ENCODE results near the gene CHADL. TPM values are rescaled to one million over a fixed set of nuclear protein-coding genes. Genes with fewer than 3 reads are reported as not detected.

Gene CHADL
- total and polyA plus RNA-seq, 2 experiments from 2014 or later = 1.8 to 3.3 TPM

- peak within 1 kb of the TSS; percentile 74 for H3K4me3 ChIP-seq
- no peaks in the 10 kb centered on the region for H3K27me3 ChIP-seq
- peaks cover 11% of the 10 kb centered on the region for H3K4me1 ChIP-seq (ENCODE audit: low read depth)
- H3K36me3 ChIP-seq = no peaks in the 10 kb centered on the region
- DNase-seq (ENCODE audit: low read depth in 1 of 2, low spot score in 1 of 2) = peak; percentile 99
- TF ChIP-seq, protein P1, sequence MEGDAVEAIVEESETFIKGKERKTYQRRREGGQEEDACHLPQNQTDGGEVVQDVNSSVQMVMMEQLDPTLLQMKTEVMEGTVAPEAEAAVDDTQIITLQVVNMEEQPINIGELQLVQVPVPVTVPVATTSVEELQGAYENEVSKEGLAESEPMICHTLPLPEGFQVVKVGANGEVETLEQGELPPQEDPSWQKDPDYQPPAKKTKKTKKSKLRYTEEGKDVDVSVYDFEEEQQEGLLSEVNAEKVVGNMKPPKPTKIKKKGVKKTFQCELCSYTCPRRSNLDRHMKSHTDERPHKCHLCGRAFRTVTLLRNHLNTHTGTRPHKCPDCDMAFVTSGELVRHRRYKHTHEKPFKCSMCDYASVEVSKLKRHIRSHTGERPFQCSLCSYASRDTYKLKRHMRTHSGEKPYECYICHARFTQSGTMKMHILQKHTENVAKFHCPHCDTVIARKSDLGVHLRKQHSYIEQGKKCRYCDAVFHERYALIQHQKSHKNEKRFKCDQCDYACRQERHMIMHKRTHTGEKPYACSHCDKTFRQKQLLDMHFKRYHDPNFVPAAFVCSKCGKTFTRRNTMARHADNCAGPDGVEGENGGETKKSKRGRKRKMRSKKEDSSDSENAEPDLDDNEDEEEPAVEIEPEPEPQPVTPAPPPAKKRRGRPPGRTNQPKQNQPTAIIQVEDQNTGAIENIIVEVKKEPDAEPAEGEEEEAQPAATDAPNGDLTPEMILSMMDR (IDR thresholded peaks at IDR 0.05; ENCODE audit: low read depth, low read length) = peak; percentile 22
- H3K27ac ChIP-seq = peak within 1 kb of the TSS; percentile 80
- no peaks in the 10 kb centered on the region for H3K9me3 ChIP-seq (ENCODE audit: low read depth)
Observed at GRCh38 chr22:41285820-41286638, 45.3 kb upstream of the CHADL start, which contains the start of gene RANGAP1. RANGAP1 (minus strand) TSS chr22:41286187; CDS start chr22:41281044, 5,143 bp downstream.

- Histone ChIP-seq H3K27me3 (no peaks in the 10 kb centered on the region), H3K9me3 (ENCODE audit: low read depth) (no peaks in the 10 kb centered on the region), H3K4me3 (peak overlapping the region; percentile 74), H3K36me3 (peaks cover 5% of the 10 kb centered on the region), H3K27ac (peak overlapping the region; percentile 80), H3K4me1 (ENCODE audit: low read depth) (peaks cover 11% of the 10 kb centered on the region)
- TF ChIP-seq, protein P1 (IDR thresholded peaks at IDR 0.05; ENCODE audit: low read depth, low read length) = no peak
- peak; percentile 67 to 77 for DNase-seq (ENCODE audit: low read depth in 1 of 2, low spot score in 1 of 2)
Observed at GRCh38 chr22:41285441-41285819, 44.7 kb upstream of the CHADL start.

- peaks cover 10% of the 10 kb centered on the region for H3K36me3 ChIP-seq
- no peak overlapping the region for H3K4me3 ChIP-seq
- TF ChIP-seq, protein P1 (IDR thresholded peaks at IDR 0.05; ENCODE audit: low read depth, low read length) = no peak
- H3K27me3 ChIP-seq = no peaks in the 10 kb centered on the region
- peak overlapping the region; percentile 80 for H3K27ac ChIP-seq
- peaks cover 11% of the 10 kb centered on the region for H3K4me1 ChIP-seq (ENCODE audit: low read depth)
- no peak for DNase-seq (ENCODE audit: low read depth in 1 of 2, low spot score in 1 of 2)
- no peaks in the 10 kb centered on the region for H3K9me3 ChIP-seq (ENCODE audit: low read depth)
Observed at GRCh38 chr22:41284465-41284864, 43.7 kb upstream of the CHADL start.

- DNase-seq (ENCODE audit: low read depth in 1 of 2, low spot score in 1 of 2) = no peak
- Histone ChIP-seq H3K27ac (no peak overlapping the region), H3K27me3 (no peaks in the 10 kb centered on the region), H3K9me3 (ENCODE audit: low read depth) (no peaks in the 10 kb centered on the region), H3K36me3 (peaks cover 24% of the 10 kb centered on the region), H3K4me1 (ENCODE audit: low read depth) (peaks cover 3% of the 10 kb centered on the region), H3K4me3 (no peak overlapping the region)
- TF ChIP-seq, protein P1 (IDR thresholded peaks at IDR 0.05; ENCODE audit: low read depth, low read length) = no peak
Observed at GRCh38 chr22:41280854-41281253, 40.1 kb upstream of the CHADL start.

- Histone ChIP-seq H3K27me3 (no peaks in the 10 kb centered on the region), H3K27ac (no peak overlapping the region), H3K4me1 (ENCODE audit: low read depth) (peaks cover 2% of the 10 kb centered on the region), H3K36me3 (peaks cover 26% of the 10 kb centered on the region), H3K9me3 (ENCODE audit: low read depth) (no peaks in the 10 kb centered on the region), H3K4me3 (no peak overlapping the region)
- TF ChIP-seq, protein P1 (IDR thresholded peaks at IDR 0.05; ENCODE audit: low read depth, low read length) = no peak
- no peak for DNase-seq (ENCODE audit: low read depth in 1 of 2, low spot score in 1 of 2)
Observed at GRCh38 chr22:41280065-41280464, 39.3 kb upstream of the CHADL start.

Measured in cardiac muscle cell (in vitro differentiated cells and primary cell).